HG03135 (cell line): ENCODE results near the gene SYNGR1.

Experiments
- ATAC-seq: cut with Tn5 transposase; IDR thresholded peaks from one replicate; pipeline ENCODE4 v1.9.1; 2021; ENCODE audit warnings: mild to moderate bottlenecking, moderate library complexity; ENCODE audit not compliant: unreplicated experiment

The SYNGR1 gene, protein sequence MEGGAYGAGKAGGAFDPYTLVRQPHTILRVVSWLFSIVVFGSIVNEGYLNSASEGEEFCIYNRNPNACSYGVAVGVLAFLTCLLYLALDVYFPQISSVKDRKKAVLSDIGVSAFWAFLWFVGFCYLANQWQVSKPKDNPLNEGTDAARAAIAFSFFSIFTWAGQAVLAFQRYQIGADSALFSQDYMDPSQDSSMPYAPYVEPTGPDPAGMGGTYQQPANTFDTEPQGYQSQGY

GRCh38 chr22:39349967-39350726, at the start of gene SYNGR1:
TSS of gene SYNGR1 (plus strand) at chr22:39349991. CDS start at chr22:39350011, 20 bp downstream.
- ATAC-seq: no peak

DNA sequence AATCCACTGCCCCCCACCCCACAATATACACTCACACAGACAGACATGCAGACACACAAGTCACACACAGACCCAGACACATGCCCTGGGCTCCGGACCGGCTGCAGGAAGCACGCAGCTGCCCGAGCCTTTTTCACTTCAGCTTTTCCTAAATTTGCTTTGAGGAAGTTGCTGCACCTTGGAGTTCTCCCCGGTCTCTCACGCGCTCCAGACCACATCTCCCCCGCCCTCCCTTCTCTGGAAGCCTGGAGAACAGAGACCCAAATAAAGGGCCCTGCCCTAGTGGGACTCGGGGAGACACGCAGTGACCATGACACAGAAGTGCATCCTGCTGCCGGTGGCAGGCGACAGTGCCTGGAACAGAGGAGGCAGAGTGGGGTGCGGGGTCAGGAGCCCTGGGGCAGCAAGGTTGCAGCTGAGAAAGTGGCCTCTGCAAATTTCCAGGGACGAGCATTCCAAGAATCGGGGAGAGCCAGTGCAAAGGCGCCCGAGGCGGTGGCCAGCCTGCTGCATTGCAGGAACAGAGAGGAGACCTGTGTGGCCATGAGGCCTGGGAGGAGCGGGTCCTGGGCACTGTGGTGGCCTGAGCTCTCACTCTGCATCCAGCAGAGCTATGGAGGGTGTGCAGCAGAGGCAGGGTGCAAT, 49.5 kb upstream of the SYNGR1 start:
- no peak for ATAC-seq

GRCh38 chr22:39301108-39301507, 48.7 kb upstream of the SYNGR1 start:
- no peak for ATAC-seq

DNA sequence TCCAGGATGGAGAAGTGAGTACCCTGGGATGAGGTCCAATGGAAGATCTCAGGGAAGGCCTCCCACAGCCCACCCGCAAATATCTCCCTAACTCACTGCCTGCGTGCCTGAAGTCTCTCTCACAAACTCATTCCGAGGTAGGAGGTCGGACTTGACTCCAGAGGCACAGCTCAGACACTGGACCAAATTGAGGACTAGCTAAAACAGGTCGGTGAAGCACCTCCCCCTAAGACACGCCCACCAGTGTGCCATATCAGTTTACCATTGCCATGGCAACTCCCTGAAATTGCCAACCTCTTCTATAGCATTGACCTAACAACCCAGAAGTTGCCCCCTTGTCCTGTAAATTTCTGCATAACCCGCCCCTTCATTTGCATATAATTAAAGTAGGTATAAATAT, 47.9 kb upstream of the SYNGR1 start:
- no peak for ATAC-seq

- ATAC-seq: no peak
Measured at GRCh38 chr22:39302431-39302960, 47.3 kb upstream of the SYNGR1 start.

DNA sequence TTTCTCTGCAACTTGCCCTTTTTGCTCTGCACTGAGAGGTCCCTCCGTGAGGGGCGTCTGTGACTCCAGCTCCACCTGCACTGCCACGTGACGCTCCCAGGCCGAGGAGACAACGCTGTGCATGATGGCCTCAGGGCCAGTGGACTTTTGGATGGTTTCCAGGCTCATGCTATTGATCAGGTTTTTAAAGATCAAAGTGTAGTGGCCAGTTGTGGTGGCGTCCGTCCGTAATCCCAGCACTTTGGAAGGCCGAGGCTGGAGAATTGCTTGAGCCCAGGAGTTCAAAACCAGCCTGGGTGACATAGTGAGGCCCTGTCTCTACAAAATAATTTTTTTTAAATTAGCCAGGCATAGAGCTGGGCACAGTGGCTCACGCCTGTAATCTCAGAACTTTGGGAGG, 46.4 kb upstream of the SYNGR1 start:
- no peak for ATAC-seq

- no peak for ATAC-seq
Measured at GRCh38 chr22:39303892-39304671, 45.7 kb upstream of the SYNGR1 start.

DNA sequence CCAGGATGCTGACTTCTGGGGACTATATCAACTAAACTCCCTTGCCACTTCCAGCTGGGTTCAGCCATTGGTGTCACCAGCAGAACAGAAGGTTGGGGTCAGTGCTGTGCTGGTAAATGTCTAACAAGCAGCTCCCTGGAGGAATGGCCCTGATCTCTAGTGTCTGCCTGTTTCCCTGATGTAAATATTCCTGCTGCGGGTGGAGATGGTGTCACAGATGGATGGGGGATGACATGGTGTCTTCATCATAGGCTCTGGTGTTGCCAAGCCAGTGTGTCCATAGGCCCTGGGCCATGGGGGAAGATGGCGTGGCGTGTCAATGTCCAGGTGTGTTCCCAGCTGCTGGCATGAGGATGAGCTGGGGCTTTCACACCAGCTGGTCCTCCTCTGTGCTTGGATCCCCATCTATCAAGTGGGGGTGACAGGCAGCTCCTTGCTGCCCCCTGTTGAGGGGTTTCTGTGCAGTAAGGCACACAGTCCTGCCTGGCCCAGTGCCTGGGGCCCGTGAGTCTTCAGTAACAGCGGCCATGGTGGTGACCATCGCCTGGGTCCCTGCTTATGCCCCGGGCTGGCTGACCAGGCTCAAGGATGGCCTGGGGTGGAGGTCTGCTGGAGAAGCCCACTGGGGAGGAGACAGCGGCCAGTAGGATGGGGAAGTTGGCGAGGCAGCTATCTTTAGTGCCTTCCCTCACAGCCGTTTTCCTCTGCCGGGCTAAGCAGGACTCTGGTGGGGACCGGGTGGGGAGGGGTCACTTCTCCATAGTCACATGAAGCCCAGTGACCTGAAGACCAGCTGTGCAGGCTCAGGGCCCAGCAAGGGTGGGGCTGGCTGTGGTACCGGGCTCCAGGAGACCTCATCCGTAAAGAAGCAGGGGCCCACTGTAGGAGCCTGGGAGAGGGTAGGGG, 43.1 kb upstream of the SYNGR1 start:
- ATAC-seq: no peak

- no peak for ATAC-seq
Measured at GRCh38 chr22:39308614-39309363, 41.0 kb upstream of the SYNGR1 start.

DNA sequence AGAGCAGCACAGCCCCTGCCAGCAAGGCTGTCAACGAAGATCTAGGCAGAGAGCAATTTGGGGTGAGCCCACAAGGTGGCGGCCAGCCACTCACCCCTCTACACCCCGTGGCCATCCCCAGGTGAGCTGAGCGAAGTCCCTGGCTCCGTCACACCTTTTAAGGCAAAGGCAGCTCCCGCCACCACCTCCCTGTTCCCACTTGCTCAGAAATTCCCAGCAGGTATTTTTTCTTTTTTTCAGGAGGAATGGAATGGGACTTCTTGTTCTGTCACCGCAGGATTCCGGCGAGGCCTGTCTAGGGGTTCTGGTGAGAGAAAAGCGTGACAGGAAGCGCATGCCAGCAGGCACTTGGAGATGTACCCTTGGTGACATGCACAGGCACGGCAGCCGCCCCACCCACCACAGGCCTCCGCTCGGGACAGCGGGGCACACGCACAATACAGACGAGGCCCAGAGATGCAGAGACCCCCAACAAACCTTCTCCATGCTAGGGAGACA, 40.4 kb upstream of the SYNGR1 start:
- ATAC-seq: no peak

- ATAC-seq: no peak
Measured at GRCh38 chr22:39309881-39310714, 39.7 kb upstream of the SYNGR1 start.

GRCh38 chr22:39311592-39312400, 38.0 kb upstream of the SYNGR1 start:
- no peak for ATAC-seq

DNA sequence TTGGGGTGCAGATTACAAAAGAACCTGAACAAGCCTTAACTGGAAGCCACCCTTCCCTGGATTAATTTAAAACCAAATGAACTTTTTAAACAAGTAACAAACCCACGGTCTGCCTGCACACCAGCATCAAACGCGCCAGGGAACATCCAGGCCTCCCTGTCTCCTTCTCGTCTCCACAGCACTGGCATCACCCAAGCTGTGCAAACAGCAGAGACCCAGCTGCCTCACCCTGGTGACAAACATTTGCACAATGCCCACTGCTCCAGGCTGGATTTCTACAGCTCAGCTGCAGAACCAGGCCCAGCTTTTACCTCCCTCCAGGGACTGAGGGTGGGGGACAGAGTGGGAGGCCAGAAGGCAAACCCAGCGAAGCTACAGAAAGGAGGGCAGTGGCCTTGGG, 37.4 kb upstream of the SYNGR1 start:
- no peak for ATAC-seq

DNA sequence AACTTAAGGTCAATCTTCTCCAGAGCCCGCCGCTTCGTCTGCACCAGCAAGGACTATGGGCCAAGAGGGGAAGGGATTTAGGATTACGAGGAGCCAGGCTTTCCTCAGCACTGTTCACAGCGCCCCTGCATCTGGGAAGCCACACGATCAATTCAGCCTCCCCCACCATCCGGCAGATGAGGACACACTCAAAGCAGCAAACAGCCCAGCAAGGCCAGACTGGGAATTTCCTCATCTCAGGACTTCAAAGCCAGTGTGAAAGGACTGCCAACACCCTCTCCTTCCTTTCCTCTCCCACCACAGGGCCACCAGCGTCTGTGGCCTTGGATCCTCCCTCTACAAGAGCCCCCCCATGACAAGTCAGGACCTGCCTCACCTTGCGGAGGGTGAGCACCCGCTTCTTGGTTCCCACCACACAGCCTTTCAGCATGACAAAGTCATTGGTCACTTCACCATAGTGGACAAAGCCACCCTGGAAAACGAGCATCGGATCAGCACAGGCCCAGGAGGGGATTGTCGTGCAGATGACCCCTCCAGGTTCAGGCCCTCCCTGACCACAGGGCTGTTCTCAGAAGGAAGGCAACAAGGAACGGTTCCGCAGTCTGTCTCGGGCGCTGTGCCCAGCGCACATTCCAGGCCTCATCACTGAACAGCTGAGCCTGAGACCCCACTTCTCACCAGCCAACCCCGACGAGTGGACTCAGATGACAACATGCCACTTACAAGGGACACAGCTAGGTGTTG, 36.4 kb upstream of the SYNGR1 start:
- no peak for ATAC-seq

DNA sequence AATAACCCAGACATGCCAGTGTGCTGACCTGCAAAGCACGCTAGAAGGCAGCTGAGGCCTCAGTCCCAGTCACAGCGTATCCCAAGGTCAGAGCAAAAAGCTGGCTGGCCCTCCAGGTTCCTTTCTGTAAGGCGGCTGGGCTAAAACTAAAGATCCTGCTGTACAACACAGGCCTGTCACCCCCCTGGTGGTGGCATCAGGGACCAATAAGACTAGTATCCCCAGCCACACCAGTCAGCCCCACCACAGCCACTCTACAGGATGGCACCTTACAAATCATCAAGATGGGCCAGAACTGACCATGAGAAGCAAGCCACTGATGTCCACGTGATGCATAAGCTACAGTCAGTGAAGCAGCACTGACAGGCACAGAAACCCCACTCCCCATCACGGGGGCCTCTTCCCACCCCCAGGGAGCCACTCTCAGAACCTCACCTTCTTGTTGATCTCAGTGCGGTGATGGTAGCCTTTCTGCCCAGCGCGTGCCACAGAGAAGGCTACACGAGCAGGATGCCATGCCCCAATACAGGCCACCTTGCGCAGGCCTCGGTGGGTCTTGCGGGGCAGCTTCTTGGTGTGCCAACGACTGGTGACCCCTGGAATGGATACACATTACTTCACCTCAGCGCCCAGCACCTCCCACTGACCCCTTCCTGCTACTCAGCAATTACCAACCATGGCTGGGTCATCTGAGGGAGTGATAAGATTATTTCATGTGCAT, 35.4 kb upstream of the SYNGR1 start:
- no peak for ATAC-seq

- ATAC-seq: no peak
Measured at GRCh38 chr22:39315389-39315788, 34.4 kb upstream of the SYNGR1 start.
